ENCODE results near the gene SKIDA1. TPM values are rescaled to one million over a fixed set of nuclear protein-coding genes. Genes with fewer than 3 reads are reported as not detected.

Gene SKIDA1
- total RNA-seq, 1 donor from 2014 or later: 2.7 TPM

DNA sequence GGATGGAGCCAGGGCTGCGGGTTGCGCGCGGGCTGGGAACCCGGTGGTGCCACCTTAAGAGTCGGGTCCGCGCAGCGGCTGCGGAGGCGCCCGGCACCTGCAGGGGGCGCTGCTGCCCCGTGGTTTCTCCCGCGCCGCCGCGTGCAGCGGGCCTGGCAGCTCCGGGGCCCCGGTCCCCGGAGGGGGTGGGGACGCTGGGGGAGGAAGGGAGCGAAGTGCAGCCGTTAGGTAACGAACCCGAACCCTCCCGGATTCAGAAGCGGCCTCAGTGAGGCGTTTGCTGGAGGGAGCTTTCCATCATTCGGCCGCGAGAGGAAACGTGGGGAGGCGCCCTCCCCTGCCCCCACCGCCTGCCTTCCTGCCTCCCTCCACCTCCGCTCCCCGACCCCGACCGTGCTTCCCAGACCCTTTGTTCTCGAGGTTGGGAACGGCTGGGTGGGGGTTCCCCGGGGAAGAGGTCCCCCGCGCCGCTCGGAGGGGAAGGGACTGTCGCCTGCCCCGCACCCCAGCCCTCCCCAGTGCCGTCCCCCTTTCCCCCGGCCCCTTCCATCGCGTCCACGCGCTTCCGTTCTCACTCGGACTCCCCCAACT, 29.6 kb downstream of the SKIDA1 start:
- Histone ChIP-seq H3K4me3 (peak overlapping the region; percentile 88), H3K36me3 (no peaks in the 10 kb centered on the region), H3K4me1 (peaks cover 39% of the 10 kb centered on the region), H3K27me3 (ENCODE audit: low read depth) (no peaks in the 10 kb centered on the region), H3K27ac (replicated peaks) (peak overlapping the region; percentile 85), H3K9me3 (replicated peaks) (no peaks in the 10 kb centered on the region)
- peak; percentile 85 for DNase-seq
- intact Hi-C loops (cut with micrococcal nuclease): loop anchor here (10.0 kb wide), 1 partner anchor 221 kb away; no protein-coding TSS in a partner anchor
- TF ChIP-seq, protein P1, sequence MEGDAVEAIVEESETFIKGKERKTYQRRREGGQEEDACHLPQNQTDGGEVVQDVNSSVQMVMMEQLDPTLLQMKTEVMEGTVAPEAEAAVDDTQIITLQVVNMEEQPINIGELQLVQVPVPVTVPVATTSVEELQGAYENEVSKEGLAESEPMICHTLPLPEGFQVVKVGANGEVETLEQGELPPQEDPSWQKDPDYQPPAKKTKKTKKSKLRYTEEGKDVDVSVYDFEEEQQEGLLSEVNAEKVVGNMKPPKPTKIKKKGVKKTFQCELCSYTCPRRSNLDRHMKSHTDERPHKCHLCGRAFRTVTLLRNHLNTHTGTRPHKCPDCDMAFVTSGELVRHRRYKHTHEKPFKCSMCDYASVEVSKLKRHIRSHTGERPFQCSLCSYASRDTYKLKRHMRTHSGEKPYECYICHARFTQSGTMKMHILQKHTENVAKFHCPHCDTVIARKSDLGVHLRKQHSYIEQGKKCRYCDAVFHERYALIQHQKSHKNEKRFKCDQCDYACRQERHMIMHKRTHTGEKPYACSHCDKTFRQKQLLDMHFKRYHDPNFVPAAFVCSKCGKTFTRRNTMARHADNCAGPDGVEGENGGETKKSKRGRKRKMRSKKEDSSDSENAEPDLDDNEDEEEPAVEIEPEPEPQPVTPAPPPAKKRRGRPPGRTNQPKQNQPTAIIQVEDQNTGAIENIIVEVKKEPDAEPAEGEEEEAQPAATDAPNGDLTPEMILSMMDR (IDR thresholded peaks at IDR 0.05; ENCODE audit: borderline replicate concordance): peak; percentile 99

DNA sequence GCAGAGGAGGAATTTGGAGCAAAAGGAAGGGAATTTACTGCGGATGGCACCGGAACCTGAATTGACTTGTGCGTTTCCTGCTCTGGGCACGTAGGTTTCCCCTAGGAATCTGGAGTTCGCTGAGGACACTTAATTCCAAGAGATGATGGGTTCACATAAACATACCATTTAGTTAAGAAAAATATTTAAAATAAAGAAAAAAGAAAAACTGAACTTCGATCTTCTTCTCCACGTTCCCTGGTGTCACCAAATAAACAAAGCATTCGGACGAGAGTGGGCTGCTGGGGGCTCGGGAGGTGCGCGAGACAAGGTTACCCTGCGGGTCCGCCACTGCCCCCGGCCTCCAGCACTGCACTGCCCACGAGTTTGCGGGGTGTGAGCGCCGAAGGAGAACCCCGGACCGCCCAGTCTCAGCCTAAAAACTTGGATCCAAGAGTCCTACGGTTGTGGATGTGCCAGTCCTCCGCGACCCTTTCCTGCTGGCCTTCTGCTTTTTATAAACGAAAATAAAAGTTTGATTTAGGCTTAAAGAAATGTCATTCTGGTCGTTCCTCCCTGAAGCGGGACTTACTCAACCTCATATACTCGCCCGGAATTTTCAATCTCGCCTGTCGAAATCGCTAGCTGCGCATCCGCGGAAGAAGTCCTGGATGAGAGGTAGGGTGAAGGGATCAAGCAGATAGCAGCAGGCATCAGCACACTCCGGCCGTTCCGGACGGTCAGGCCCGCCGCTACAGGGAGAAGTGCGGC, 30.3 kb downstream of the SKIDA1 start:
- Histone ChIP-seq H3K27me3 (ENCODE audit: low read depth) (no peaks in the 10 kb centered on the region), H3K9me3 (replicated peaks) (no peaks in the 10 kb centered on the region), H3K4me3 (peak overlapping the region; percentile 88), H3K36me3 (no peaks in the 10 kb centered on the region), H3K27ac (replicated peaks) (peak overlapping the region; percentile 85), H3K4me1 (peaks cover 35% of the 10 kb centered on the region)
- intact Hi-C loops (cut with micrococcal nuclease): loop anchor here (10.0 kb wide), 1 partner anchor 220 kb away; no protein-coding TSS in a partner anchor
- no peak for DNase-seq
- TF ChIP-seq, protein P1 (IDR thresholded peaks at IDR 0.05; ENCODE audit: borderline replicate concordance): no peak

DNA sequence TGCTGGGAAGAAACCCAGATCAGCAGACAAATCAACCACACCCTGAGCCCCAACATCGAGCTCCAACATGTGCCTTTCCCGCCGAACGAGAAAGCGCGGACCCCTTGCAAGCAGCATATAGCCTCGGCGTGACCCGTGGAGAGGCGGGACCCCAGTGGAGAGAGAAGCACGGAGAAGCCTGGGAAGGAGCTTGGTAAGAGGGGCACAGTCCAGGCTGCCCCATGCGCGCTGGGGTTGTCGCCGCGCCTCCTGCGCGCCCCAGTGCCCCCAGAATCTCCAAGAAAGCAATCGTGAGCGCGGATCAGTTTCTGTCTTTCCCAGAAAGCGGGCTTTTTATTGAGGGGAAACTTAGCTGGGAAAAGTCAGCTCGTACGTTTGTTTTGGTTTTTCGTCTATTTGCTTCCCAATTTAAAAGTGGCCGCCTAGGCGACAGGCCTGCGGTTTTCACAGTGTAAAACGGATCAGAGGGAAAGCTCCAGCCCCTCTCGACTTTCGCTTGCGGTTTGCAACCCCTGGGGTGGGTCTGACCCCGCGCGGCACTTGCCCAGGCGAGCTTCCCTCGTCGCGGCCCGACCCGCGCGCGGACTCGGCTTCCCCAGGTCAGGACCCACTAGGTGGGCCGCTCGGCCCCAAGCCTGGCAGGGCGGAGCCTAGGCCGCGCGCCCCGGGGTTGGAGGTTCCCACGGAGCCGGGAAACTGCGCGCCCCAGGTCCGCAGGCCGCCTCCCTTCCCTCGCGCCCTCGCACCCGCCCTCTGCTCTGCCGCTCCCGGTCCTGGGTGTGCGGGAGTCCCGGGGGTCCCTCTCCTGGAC, 31.1 kb downstream of the SKIDA1 start:
- intact Hi-C loops (cut with micrococcal nuclease): loop anchor here (10.0 kb wide), 1 partner anchor 220 kb away; no protein-coding TSS in a partner anchor
- Histone ChIP-seq H3K36me3 (no peaks in the 10 kb centered on the region), H3K9me3 (replicated peaks) (no peaks in the 10 kb centered on the region), H3K4me1 (peaks cover 29% of the 10 kb centered on the region), H3K27ac (replicated peaks) (peak overlapping the region; percentile 85), H3K27me3 (ENCODE audit: low read depth) (no peaks in the 10 kb centered on the region), H3K4me3 (peak overlapping the region; percentile 88)
- DNase-seq: peak; percentile 50
- TF ChIP-seq, protein P1 (IDR thresholded peaks at IDR 0.05; ENCODE audit: borderline replicate concordance): no peak

DNA sequence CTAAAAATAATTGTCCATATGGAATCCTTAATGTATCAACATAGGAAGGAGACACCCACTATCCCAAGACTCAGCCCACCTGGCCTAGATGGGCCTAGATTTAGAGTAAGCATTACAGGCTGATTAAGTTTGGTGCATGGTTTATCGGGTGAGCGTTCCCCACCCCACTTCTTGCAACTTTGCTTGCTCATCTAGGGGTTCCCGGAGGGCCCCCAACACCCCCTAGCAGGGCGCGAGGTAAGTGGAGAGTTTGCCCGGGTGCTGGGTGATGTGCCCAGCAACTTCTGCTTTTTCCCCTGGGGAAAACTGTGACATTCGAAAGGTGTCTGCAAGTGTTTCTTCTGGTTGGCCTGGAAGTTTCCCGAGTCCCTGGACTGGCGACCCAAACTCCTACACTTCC, 31.7 kb downstream of the SKIDA1 start:
- H3K27me3 ChIP-seq (ENCODE audit: low read depth): no peaks in the 10 kb centered on the region
- intact Hi-C loops (cut with micrococcal nuclease): loop anchor here (10.0 kb wide), 1 partner anchor 219 kb away; no protein-coding TSS in a partner anchor
- peak overlapping the region; percentile 88 for H3K4me3 ChIP-seq
- no peak for DNase-seq
- H3K9me3 ChIP-seq (replicated peaks): no peaks in the 10 kb centered on the region
- TF ChIP-seq, protein P1 (IDR thresholded peaks at IDR 0.05; ENCODE audit: borderline replicate concordance): no peak
- no peaks in the 10 kb centered on the region for H3K36me3 ChIP-seq
- peak overlapping the region; percentile 85 for H3K27ac ChIP-seq (replicated peaks)
- peaks cover 28% of the 10 kb centered on the region for H3K4me1 ChIP-seq

DNA sequence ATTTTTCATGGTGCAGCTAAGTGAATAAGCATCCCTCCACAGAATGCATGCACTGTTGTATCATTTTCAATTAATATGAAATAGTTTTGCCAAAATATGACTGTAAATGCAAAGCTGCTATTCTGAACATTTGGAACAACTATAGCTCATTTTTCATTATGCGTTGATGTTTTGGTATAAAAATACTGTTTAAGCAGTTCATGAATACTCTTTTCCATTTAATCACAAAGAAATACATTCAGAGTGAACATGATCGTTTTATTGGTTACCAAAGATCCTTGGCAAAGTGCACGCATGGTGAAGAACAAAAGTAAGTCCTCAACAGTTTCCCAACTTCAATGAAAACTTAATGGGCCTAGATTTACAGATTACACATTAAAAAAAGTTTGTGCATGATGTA, 33.1 kb downstream of the SKIDA1 start:
- Histone ChIP-seq H3K36me3 (no peaks in the 10 kb centered on the region), H3K4me3 (no peak overlapping the region), H3K27ac (replicated peaks) (no peak overlapping the region), H3K9me3 (replicated peaks) (no peaks in the 10 kb centered on the region), H3K4me1 (peaks cover 28% of the 10 kb centered on the region), H3K27me3 (ENCODE audit: low read depth) (no peaks in the 10 kb centered on the region)
- no peak for DNase-seq
- TF ChIP-seq, protein P1 (IDR thresholded peaks at IDR 0.05; ENCODE audit: borderline replicate concordance): no peak
- intact Hi-C loops (cut with micrococcal nuclease): loop anchor here (10.0 kb wide), 1 partner anchor 218 kb away; no protein-coding TSS in a partner anchor
